ENCODE data around the gene P3R3URF.
A peak's percentile ranks its signal among the peaks of the same experiment; 100 is the strongest.

The P3R3URF gene

DNA sequence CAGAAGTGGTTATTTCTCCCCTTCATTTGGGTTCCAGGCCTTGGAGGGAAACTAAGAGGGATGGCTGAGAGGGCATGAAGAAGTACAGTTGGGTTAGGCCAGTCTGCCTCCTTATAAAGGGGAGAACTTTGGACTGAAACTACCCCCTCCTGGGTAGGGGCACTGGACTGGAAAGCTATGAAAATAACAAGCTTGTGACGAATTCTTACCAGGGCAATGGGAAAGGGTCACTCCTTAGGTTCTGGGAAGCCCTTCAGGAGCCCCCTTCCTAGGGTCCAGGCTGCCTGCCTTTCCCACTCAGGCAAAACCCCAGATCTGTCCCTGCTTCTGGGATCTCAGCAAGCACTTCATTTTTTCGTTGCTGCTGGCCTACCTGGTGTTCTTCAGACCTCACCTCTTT is 9.8 kb upstream of the P3R3URF start:
- H3K9me3 Mint-ChIP-seq (ENCODE audit: low read depth), result no peaks in the 10 kb centered on the region
- no peak overlapping the region for H3K4me3 Mint-ChIP-seq
- peaks cover 19% of the 10 kb centered on the region for H3K4me1 Mint-ChIP-seq (ENCODE audit: low read depth)
- H3K36me3 Mint-ChIP-seq, result peaks cover 4% of the 10 kb centered on the region
- peak overlapping the region; percentile 87 for H3K27ac Mint-ChIP-seq
- H3K27me3 Mint-ChIP-seq, result no peaks in the 10 kb centered on the region

DNA sequence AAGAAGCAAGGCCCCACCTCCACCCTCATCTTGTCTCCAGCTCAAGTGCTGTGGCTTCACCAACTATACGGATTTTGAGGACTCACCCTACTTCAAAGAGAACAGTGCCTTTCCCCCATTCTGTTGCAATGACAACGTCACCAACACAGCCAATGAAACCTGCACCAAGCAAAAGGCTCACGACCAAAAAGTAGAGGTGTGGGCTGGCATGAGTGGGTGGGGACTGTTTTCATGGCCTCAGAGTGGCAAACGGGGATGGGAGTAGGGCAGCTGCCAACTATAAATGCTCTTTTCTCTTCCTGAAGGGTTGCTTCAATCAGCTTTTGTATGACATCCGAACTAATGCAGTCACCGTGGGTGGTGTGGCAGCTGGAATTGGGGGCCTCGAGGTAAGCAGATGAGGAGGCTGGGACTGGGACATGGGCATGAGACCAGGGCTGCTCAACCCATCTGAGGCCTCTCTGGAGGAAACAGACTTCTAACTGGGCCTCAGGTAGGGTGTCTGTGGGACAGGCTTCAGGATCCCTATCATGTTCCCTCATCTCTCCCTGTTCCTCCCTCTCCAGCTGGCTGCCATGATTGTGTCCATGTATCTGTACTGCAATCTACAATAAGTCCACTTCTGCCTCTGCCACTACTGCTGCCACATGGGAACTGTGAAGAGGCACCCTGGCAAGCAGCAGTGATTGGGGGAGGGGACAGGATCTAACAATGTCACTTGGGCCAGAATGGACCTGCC is 8.8 kb upstream of the P3R3URF start:
- Mint-ChIP-seq H3K9me3 (ENCODE audit: low read depth) (no peaks in the 10 kb centered on the region), H3K27ac (peak overlapping the region; percentile 87), H3K27me3 (no peaks in the 10 kb centered on the region), H3K36me3 (peaks cover 4% of the 10 kb centered on the region), H3K4me1 (ENCODE audit: low read depth) (peaks cover 19% of the 10 kb centered on the region), H3K4me3 (peak overlapping the region; percentile 51)

DNA sequence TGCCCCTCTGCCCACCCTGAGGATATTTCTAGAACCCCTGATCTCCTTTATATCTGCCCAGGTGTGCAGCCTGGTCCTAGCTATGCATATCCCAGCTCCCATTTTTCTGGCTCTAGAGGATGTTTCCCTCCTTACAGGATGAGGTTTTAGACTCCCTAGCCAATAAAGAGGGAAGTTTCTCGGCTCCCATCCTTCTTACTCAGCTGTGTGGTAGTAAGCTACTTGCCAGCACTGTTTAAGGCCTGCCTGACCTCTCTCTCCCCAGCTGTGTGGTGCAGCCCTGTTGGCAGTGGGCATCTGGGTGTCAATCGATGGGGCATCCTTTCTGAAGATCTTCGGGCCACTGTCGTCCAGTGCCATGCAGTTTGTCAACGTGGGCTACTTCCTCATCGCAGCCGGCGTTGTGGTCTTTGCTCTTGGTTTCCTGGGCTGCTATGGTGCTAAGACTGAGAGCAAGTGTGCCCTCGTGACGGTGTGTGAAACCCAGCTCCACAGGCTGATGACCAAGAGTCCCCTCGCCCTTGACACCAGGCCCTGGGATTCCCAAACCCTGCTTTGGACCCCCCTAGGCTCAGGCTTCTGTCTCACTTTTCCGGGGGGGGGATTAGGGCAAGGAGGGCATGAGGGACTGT is 7.8 kb upstream of the P3R3URF start:
- H3K27ac Mint-ChIP-seq, result peak overlapping the region; percentile 28
- H3K9me3 Mint-ChIP-seq (ENCODE audit: low read depth), result no peaks in the 10 kb centered on the region
- no peak overlapping the region for H3K4me3 Mint-ChIP-seq
- peaks cover 4% of the 10 kb centered on the region for H3K36me3 Mint-ChIP-seq
- no peaks in the 10 kb centered on the region for H3K27me3 Mint-ChIP-seq
- peaks cover 19% of the 10 kb centered on the region for H3K4me1 Mint-ChIP-seq (ENCODE audit: low read depth)

DNA sequence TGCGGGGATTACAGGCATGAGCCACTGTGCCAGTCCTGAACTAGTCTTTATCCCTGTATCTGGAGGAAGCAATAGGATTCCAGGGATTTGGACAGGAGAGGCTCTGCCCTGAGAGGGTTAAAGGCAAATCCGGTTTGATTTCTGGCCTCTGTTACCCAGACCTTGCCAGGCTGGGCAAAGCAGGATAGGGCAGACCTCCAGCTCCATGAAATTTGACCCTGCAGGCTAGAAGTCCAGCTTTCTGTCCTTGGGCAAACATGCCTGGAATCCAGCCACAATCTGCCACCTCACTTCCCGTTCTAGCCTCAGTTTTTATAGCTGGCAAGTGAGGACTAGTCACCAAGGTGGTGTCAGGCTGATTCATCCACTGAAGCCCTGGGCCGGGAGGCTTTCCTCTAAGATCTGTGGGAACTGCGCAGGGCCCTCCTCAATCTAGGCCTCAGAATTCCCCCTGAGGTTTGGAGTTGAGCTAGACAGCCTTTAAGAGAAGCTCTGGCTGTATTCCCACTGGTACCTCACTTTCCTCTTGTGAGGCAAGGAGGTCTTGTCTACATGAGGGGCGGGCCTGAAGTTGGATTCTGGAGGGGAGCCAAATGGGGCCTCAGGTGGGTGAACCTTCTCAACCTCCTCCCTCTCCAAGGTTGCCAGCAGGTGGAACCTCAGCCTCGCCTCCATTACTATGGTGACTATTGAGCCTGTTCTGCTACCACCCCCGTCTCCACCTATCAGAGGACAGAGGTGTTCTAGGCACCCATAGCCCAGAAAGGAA is 7.0 kb upstream of the P3R3URF start:
- Mint-ChIP-seq H3K4me1 (ENCODE audit: low read depth) (peaks cover 19% of the 10 kb centered on the region), H3K36me3 (peaks cover 4% of the 10 kb centered on the region), H3K9me3 (ENCODE audit: low read depth) (no peaks in the 10 kb centered on the region), H3K4me3 (no peak overlapping the region), H3K27me3 (no peaks in the 10 kb centered on the region), H3K27ac (no peak overlapping the region)

DNA sequence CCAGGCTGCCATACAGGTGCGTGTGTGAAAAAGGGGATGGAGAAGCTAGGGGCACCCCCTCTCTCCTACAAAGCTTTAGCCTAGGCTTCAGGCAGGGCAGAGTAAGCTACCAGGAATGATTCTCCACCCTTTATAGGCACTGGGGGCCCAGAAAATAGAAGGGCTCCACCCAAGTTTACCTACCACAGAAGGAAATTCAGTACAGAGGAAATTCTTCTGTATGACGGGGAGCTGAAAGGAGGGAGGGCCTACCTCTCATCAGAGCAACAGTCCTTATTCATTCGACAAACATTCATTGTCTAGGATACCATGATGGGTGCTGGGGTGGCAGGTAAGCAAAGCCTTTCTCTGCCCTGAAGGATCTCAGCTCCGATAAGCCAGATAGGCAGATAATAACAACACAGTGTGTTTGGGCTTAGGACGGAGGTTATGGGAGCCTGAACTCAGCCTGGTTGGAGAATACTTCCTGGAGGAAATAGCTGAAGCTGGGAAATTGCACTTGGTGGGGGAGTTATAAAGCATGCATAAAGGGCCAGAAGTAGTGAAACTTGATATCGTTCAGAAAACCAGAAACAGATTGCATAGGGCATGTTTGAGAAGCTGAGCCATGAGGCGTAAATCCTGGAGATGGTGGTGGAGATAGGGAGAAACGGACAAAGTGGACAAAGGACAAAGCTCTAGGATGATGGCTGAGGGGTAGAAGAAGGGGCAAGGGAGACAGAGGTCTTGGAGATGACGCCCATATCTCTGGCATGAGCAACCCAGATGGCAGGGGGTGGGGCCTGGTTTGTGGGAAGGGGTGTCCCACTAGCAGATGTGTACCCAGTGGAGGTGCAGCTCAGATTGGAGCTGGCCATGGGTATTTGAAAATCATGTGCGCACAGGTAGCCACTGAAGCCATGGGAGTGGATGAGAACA is 5.3 kb upstream of the P3R3URF start:
- no peak overlapping the region for H3K4me3 Mint-ChIP-seq
- peaks cover 19% of the 10 kb centered on the region for H3K4me1 Mint-ChIP-seq (ENCODE audit: low read depth)
- H3K27ac Mint-ChIP-seq, result no peak overlapping the region
- no peaks in the 10 kb centered on the region for H3K9me3 Mint-ChIP-seq (ENCODE audit: low read depth)
- no peaks in the 10 kb centered on the region for H3K27me3 Mint-ChIP-seq
- H3K36me3 Mint-ChIP-seq, result peaks cover 2% of the 10 kb centered on the region

DNA sequence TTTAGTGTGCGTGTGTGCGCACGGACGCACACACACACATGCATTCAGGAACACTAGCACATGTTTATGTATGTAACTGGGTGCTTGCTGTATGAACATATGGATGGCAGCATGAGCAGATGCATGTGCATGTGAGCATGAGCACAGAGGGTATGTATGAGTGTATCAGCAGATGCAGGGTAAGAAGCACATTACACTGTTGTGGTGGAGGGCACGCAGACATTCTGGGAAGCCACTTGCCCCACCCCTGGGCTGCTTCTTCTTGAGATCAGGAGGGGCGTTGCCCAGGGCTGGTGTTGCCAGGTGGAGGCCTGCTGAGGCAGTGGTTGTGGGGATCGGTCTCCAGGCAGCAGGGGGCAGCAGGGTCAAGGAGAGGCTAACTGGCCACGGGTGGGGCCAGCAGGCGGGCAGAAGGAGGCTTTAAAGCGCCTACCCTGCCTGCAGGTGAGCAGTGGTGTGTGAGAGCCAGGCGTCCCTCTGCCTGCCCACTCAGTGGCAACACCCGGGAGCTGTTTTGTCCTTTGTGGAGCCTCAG is 3.9 kb upstream of the P3R3URF start:
- H3K4me3 Mint-ChIP-seq, result no peak overlapping the region
- H3K9me3 Mint-ChIP-seq (ENCODE audit: low read depth), result no peaks in the 10 kb centered on the region
- H3K27me3 Mint-ChIP-seq, result no peaks in the 10 kb centered on the region
- peaks cover 2% of the 10 kb centered on the region for H3K36me3 Mint-ChIP-seq
- peaks cover 12% of the 10 kb centered on the region for H3K4me1 Mint-ChIP-seq (ENCODE audit: low read depth)
- H3K27ac Mint-ChIP-seq, result no peak overlapping the region

DNA sequence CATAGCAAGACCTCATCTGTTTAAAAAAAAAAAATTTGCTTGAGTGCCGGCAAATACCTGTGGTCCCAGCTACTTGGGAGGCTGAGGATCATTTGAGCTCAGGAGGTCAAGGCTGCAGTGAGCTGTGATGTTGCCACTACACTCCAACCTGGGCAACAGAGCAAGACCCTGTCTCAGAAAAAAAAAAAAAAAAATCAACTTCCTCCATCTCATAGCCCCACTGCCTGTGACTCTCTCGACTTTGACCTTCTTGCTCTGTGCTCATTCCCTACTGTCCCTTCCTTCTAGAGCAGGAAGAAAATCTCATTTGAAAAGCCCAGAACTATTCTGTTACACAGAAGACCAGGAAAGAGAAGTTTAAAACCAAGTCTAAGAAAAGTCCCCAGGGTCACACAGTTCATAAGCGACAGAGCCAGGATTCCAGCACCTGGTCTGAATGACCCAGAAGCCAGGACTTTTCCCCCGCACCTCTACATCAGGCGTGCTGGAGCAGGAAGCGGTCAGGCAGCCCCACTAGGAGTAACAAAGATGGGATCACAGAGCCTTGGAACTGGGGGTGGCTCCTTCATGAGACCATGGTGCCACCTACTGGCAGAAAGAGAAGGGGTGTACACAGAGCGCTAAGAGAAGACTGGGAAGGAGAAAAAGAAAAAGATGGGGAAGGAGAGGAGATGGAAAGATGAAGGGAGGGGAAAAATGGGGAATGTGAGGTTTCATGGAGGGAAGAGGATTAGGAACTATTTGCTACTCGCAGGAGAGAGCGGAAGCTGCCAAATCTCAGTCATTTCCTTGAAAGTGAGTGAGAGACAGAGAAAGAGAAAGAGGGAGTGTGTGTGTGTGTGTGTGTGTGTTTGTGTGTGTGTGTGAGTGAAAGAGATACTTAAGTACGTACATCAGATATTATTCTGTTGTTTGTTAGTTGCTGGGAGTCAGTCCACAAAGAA is 3.1 kb upstream of the P3R3URF start:
- no peaks in the 10 kb centered on the region for H3K27me3 Mint-ChIP-seq
- H3K9me3 Mint-ChIP-seq (ENCODE audit: low read depth), result no peaks in the 10 kb centered on the region
- no peak overlapping the region for H3K27ac Mint-ChIP-seq
- H3K4me1 Mint-ChIP-seq (ENCODE audit: low read depth), result peaks cover 4% of the 10 kb centered on the region
- H3K4me3 Mint-ChIP-seq, result no peak overlapping the region
- no peaks in the 10 kb centered on the region for H3K36me3 Mint-ChIP-seq

DNA sequence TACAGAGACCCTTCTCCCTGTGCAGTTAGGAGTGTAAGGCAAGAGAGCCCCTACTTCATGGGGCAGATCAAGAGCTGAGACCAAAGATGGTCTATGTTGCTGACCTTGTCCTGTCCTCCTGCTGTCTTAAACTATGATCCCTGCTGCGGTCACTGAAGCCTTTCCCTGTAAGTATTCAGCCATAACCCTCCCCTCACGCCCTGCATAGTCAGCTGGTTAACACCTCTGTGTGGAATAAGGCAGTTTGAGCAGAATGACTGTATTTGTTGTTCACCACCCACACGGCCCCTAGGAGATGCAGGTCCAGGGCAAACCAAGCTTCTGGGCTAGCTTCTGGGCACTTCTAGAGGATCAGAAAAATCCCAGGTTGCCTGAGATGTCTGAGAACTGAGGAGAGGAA is 1.0 kb downstream of the P3R3URF start:
- Mint-ChIP-seq H3K4me1 (ENCODE audit: low read depth) (no peaks in the 10 kb centered on the region), H3K27ac (no peak overlapping the region), H3K36me3 (no peaks in the 10 kb centered on the region), H3K4me3 (no peak overlapping the region), H3K9me3 (ENCODE audit: low read depth) (no peaks in the 10 kb centered on the region), H3K27me3 (no peaks in the 10 kb centered on the region)

DNA sequence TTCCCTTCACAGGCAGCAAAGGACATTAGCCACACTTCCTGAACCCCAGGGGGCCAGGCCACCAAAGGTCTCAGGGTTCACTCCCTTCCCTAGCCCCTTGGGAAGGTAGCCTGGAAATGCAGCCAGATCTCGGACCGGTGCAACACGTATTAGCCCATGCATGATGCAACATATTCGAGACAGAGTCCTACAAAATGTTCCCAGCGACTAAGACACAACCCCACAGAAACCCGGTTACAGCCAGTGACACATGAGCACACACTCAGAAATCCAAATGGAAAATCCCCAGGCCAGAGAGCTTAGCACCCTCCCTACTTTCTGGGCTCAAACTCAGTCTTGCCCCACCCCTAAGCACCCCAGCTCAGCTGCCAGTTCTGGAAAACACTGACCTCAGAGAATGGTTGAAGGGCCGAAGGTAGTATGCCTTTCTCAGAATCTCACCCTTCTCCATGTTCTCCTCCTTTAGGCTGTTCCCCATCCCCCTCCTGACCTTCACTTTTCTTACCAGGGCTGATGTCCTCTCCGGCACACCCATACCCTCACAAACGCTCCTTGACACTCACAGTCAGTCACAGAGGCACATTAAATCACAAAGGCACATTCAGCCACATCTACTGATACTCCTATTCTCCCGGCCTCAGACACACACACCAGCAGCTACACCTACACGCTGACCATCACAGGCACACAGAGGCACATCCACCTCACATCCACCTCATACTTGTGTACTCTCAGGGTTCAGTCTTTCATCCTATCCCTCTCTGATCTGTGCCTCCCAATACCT is 1.6 kb downstream of the P3R3URF start, which contains the start of gene TSPAN1:
TSS of gene TSPAN1 (plus strand) at position 640 of the 784 bp plus-strand sequence. CDS start 6,021 bp downstream, outside the sequence.
- H3K9me3 Mint-ChIP-seq (ENCODE audit: low read depth), result no peaks in the 10 kb centered on the region
- no peaks in the 10 kb centered on the region for H3K36me3 Mint-ChIP-seq
- no peak within 1 kb of the TSS for H3K4me3 Mint-ChIP-seq
- H3K4me1 Mint-ChIP-seq (ENCODE audit: low read depth), result no peaks in the 10 kb centered on the region
- no peaks in the 10 kb centered on the region for H3K27me3 Mint-ChIP-seq
- no peak within 1 kb of the TSS for H3K27ac Mint-ChIP-seq

DNA sequence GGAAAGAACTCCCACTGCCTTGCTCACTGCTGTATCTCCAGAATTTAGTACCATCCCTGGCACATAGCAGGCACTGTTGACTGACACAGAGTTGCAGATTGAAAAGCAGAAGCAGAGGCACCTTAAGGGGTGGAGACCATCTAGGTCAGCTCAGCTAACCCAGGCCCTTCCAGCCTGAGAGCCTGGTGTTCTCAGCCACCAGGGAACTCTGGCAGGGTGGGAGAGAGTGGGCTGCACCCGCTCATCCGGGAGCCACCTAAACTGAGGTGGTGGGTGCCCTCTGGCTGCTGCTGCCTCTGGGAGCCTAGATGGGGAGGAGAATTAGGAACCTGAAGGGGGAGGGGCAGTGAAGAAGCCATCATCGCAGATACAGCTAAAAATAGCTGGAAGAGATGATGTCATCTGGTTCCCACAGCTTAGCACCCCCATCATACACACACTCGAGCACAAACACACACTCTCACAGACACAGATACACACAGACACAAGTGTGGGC is 2.9 kb downstream of the P3R3URF start:
- H3K4me3 Mint-ChIP-seq, result no peak overlapping the region
- no peaks in the 10 kb centered on the region for H3K9me3 Mint-ChIP-seq (ENCODE audit: low read depth)
- H3K36me3 Mint-ChIP-seq, result no peaks in the 10 kb centered on the region
- H3K4me1 Mint-ChIP-seq (ENCODE audit: low read depth), result no peaks in the 10 kb centered on the region
- no peaks in the 10 kb centered on the region for H3K27me3 Mint-ChIP-seq
- H3K27ac Mint-ChIP-seq, result no peak overlapping the region

DNA sequence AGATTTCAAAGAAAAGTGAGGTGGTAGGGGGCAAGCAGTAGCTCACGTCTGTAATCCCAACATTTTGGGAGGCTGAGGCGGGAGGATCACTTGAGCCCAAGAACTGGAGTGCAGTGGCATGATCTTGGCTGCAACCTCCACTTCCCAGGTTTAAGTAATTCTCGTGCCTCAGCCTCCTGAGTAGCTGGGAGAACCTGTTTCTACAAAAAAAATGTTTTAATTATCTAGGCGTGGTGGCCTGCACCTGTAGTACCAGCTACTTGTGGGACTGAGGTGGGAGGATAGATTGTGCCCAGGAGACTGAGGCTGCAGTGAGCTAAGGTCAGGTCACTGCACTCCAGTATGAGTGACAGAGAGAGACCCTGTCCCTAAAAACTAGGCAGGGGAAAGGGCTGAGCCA is 4.0 kb downstream of the P3R3URF start:
- Mint-ChIP-seq H3K36me3 (no peaks in the 10 kb centered on the region), H3K4me3 (no peak overlapping the region), H3K9me3 (ENCODE audit: low read depth) (no peaks in the 10 kb centered on the region), H3K27ac (no peak overlapping the region), H3K4me1 (ENCODE audit: low read depth) (peaks cover 8% of the 10 kb centered on the region), H3K27me3 (no peaks in the 10 kb centered on the region)

DNA sequence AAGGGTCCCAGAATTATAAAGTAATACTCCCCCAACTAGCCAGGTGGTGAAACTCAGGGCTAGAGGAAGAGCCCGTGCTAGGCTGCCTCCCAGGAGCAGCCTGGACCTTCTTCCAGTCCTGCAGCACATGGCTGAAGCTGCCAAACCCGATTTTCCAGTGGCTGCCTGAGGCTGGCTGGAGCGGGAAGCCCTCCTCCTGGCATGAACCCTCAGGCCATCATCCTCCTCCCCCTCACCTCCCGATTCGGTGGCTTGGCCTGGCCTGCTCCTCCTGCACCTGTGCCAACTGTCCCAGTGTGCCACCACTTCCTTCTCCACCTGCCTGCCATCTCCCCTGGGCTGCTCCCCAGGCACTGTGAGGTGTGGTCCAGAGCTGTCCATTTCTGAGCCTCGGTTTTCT is 4.4 kb downstream of the P3R3URF start:
- Mint-ChIP-seq H3K9me3 (ENCODE audit: low read depth) (no peaks in the 10 kb centered on the region), H3K4me3 (no peak overlapping the region), H3K36me3 (no peaks in the 10 kb centered on the region), H3K27me3 (no peaks in the 10 kb centered on the region), H3K4me1 (ENCODE audit: low read depth) (peaks cover 10% of the 10 kb centered on the region), H3K27ac (no peak overlapping the region)

DNA sequence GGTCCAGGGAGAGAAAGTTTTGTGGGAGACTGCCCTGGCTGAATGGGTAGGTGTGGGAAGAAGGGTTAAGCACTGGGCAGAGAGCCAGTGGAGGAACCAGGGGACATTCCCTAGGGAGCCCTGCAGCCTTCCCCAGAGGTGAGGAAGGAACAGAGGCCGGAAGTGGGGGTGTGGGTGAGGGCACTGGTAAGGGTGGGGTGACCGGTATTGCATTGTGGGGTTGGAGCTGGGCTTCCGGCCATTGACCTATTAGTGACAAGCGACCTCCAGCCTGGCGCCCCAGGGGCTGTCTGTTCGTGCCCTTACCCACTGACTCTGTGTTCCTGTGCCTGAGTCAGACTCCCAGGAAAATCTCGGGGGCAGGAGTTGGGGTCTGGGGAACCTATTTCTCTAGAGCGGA is 4.9 kb downstream of the P3R3URF start:
- Mint-ChIP-seq H3K36me3 (no peaks in the 10 kb centered on the region), H3K4me1 (ENCODE audit: low read depth) (peaks cover 15% of the 10 kb centered on the region), H3K27me3 (no peaks in the 10 kb centered on the region), H3K4me3 (no peak overlapping the region), H3K9me3 (ENCODE audit: low read depth) (no peaks in the 10 kb centered on the region), H3K27ac (no peak overlapping the region)
